ENCODE data around the gene ORMDL3.

Gene ORMDL3

DNA sequence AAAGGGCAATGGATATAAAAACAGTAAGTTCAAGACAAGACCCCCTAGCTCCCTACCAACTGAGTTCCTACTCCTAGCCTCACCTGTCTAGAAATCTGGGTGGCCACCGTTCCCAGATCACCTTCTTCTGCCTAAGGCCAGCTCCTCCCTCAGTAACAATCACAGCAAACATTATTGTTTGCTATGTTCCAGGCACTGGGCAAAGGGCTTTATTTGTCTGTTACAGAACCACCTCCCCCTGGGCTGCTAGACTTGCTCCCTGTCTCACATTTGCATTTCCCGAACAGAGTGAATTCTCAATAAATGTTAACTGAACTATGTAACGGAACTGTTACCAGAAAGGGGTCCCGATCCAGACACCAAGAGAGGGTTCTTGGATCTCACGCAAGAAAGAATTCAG, 6.9 kb upstream of the ORMDL3 start:
- DNase-seq (ENCODE audit: extremely low spot score), result no peak
- CTCF ChIA-PET, result interaction anchor here (1.2 to 1.4 kb wide), 2 partner anchors 148 to 313 kb away, joined by 3 read pairs; no protein-coding TSS in a partner anchor
- POLR2A ChIA-PET, result no interaction called here
- TF ChIP-seq, protein P1, sequence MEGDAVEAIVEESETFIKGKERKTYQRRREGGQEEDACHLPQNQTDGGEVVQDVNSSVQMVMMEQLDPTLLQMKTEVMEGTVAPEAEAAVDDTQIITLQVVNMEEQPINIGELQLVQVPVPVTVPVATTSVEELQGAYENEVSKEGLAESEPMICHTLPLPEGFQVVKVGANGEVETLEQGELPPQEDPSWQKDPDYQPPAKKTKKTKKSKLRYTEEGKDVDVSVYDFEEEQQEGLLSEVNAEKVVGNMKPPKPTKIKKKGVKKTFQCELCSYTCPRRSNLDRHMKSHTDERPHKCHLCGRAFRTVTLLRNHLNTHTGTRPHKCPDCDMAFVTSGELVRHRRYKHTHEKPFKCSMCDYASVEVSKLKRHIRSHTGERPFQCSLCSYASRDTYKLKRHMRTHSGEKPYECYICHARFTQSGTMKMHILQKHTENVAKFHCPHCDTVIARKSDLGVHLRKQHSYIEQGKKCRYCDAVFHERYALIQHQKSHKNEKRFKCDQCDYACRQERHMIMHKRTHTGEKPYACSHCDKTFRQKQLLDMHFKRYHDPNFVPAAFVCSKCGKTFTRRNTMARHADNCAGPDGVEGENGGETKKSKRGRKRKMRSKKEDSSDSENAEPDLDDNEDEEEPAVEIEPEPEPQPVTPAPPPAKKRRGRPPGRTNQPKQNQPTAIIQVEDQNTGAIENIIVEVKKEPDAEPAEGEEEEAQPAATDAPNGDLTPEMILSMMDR (IDR thresholded peaks at IDR 0.05; ENCODE audit: control extremely low read depth, extremely low read depth, low read depth, missing control alignments), result no peak

DNA sequence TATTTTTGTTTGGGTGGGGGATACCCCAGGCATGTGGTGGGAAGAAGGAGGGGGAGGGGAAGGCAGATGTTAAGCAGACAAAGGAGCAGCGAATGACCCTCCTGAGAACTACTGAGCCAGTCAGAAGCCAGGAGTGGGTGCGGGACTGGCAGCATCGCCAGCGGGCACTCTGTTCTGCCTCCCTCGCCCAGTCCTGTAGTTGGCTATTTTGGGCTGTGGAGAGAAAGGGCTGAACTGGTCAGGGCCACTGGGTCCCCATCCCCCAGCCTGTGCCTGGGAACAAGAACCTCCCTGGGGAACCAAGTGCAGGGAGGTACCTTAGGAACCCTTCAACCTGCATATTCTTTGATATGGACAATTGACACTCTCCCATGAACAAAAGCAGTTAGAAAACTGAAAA, 6.5 kb upstream of the ORMDL3 start:
- ChIA-PET CTCF (interaction anchor here (1.2 to 1.4 kb wide), 2 partner anchors 147 to 312 kb away, joined by 3 read pairs; no protein-coding TSS in a partner anchor), POLR2A (no interaction called here)
- no peak for DNase-seq (ENCODE audit: extremely low spot score)
- TF ChIP-seq, protein P1 (IDR thresholded peaks at IDR 0.05; ENCODE audit: control extremely low read depth, extremely low read depth, low read depth, missing control alignments), result no peak

DNA sequence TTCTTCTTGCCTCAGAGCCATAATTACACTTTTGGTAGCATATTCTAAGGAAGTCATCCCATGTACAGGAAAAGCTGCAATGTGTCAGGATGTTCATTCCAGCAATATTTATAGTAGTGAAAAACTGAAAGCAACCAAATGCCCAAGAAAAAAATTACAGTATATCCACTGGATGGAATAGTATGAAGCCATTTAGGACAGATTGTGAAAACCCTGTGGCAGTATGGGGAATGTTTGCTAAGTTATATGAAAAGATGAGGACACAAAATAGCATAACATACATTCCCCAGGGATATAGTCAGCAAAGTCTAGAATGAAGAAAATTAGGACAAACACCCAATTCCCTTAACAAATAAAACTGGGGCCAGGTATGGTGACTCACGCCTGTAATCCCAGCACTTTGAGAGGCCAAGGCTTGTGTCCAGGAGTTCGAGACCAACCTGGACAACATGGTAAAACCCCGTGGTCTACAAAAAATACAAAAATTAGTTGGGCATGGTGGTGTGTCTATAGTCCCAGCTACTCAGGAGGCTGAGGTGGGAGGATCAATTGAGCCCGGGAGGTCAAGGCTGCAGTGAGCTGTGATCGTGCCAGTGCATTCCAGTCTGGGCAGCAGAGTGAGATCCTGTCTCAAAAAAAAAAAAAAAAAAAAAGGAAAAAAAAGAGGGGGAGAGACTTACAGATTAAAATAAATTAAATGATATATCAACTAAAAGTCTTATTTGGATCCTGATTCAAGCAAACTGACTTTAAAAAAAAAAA, 2.4 kb upstream of the ORMDL3 start:
- POLR2A ChIA-PET, result interaction anchor here (0.7 kb wide), 1 partner anchor 1758 kb away, joined by 9 read pairs; no protein-coding TSS in a partner anchor

DNA sequence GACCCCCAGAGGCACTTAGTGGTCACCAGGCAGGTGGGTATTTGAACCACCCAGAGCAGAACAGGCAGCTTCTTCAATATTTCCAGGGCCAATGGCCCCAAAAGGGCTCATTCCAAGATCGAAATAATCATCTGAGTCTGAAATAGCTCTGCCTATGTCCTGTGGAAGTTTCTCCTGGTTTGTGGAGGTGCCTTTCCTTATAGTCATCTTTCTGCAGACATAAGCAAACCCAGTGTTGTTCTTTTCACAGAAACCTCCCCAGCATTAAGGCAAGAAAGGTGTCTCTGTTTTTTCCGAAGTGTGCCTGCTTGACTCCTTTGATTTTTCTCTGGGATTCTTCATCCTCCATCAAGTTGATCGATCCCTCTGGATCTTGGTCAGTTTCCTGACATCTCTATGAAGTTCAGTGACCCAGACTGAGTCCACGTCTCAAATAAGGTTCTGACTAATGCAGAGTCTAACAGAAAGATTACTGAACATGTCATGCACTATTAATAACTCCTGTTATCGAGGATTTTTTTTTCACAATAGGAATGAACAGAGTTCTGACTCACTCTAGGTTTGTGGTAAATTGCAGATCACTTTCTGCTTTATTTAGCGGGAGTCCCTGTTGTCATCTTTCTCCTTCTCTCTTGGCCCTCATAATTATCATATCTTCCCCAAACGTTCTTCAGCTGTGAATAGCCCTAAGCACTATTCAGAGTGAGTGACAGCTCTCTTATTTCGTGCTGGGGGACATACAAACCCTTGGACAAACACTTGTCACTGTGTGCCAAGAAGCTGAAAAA, 1.7 kb upstream of the ORMDL3 start:
- peak; percentile 37 for DNase-seq (ENCODE audit: extremely low spot score)
- ChIA-PET CTCF (interaction anchor here (0.8 to 2.4 kb wide), 6 partner anchors 9 to 147 kb away, joined by 3 to 8 read pairs (median 6); no protein-coding TSS in a partner anchor), POLR2A (no interaction called here)
- TF ChIP-seq, protein P1 (IDR thresholded peaks at IDR 0.05; ENCODE audit: control extremely low read depth, extremely low read depth, low read depth, missing control alignments), result no peak

More for the DNA sequence above, 2.4 kb upstream of the ORMDL3 start:
- CTCF ChIA-PET, result interaction anchor here (1.0 to 2.4 kb wide), 6 partner anchors 8 to 147 kb away, joined by 3 to 8 read pairs (median 6); no protein-coding TSS in a partner anchor
- TF ChIP-seq, protein P1 (IDR thresholded peaks at IDR 0.05; ENCODE audit: control extremely low read depth, extremely low read depth, low read depth, missing control alignments), result no peak
- no peak for DNase-seq (ENCODE audit: extremely low spot score)

DNA sequence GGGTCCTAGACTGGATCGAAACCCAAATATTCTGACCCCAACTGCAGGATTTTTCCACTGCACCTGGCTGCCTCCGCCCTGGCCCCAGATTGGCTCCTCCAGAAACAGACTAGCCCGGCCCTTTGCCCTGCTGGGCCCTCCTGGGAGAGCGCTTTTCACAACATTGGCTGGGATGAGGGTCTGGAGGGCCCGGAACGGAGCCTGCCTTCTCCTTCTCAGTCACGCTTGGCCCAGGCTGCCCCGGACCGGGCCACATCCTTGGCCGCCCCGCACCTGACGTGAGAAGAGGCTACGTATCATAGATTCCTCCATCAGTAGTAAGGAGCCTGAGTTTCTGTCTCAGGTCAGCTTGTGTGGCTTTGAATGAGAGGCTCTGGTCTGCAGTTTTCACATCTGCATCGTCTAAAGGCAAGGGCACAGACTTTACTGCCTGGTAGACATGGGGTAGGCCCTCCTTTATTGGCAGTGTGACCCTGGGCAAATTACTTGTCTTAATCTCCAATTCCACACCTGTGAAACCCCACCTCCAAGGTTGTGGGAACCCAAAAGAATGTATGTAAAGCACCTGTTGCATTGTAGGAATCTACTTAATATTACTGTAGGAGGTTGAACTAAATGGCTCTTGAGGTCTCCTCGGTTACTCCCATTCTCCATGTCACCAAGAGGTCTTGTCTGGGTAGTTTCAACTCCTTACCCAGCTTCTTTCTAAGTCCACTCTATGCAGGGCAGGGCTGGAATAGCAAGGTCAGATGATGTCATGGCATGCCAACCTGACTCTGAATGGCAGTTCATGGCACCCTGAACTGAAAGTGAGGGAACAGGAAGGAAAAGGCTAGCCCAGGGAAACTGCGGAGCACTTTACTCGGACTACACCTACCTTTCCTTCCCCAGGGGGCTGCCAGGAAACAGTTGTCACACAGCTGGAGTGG, 792 bp upstream of the ORMDL3 start:
- POLR2A ChIA-PET, result no interaction called here
- TF ChIP-seq, protein P1 (IDR thresholded peaks at IDR 0.05; ENCODE audit: control extremely low read depth, extremely low read depth, low read depth, missing control alignments), result no peak
- DNase-seq (ENCODE audit: extremely low spot score), result no peak
- CTCF ChIA-PET, result interaction anchor here (0.8 to 2.4 kb wide), 6 partner anchors 10 to 146 kb away, joined by 3 to 8 read pairs (median 3); no protein-coding TSS in a partner anchor
